ENCODE data around the gene PRPF40B. TPM values are rescaled to one million over a fixed set of nuclear protein-coding genes. Genes with fewer than 3 reads are reported as not detected.

Gene PRPF40B
- total RNA-seq, 2 experiments from 2014 or later = 4.7 to 6.5 TPM

GRCh38 chr12:49618576-49618975 is 4.8 kb upstream of the PRPF40B start:
- ChIA-PET POLR2A (no interaction called here), CTCF (interaction anchor here (1.7 kb wide), 1 partner anchor 18 kb away, joined by 4 read pairs; no protein-coding TSS in a partner anchor)
- ATAC-seq (ENCODE audit: poor library complexity) (no peak), DNase-seq (no peak)
- Mint-ChIP-seq H3K4me1 (ENCODE audit: low read depth) (peaks cover 20% of the 10 kb centered on the region), H3K36me3 (ENCODE audit: low read depth) (no peaks in the 10 kb centered on the region), H3K27ac (no peak overlapping the region), H3K9me3 (no peaks in the 10 kb centered on the region), H3K4me3 (no peak overlapping the region), H3K27me3 (peaks cover 11% of the 10 kb centered on the region)
- Histone ChIP-seq H3K27ac (ENCODE audit: low read depth in 1 of 2, low read length in 2 of 2) (no peak overlapping the region), H3K9me3 (ENCODE audit: control insufficient read depth in 1 of 2, insufficient read depth in 1 of 2, low read length in 2 of 2) (peaks cover 0 to 7% of the 10 kb centered on the region in 2 experiments), H3K27me3 (ENCODE audit: control insufficient read depth in 1 of 2, insufficient read depth in 2 of 2, low read length in 2 of 2) (no peaks in the 10 kb centered on the region), H3K4me3 (ENCODE audit: low read length) (no peak overlapping the region), H3K4me1 (ENCODE audit: insufficient read depth, low read length) (peaks cover 21% of the 10 kb centered on the region), H3K36me3 (ENCODE audit: insufficient read depth, low read length) (no peaks in the 10 kb centered on the region)
- no peak for TF ChIP-seq CTCF (IDR thresholded peaks at IDR 0.05)
- intact Hi-C loops (cut with DNase I, micrococcal nuclease) = loop anchor here in 1 of 2 experiments (5.0 kb wide), 1 partner anchor 36 kb away; no protein-coding TSS in a partner anchor

- Histone ChIP-seq H3K36me3 (ENCODE audit: insufficient read depth, low read length) (no peaks in the 10 kb centered on the region), H3K9me3 (ENCODE audit: control insufficient read depth in 1 of 2, insufficient read depth in 1 of 2, low read length in 2 of 2) (peaks cover 0 to 7% of the 10 kb centered on the region in 2 experiments), H3K4me3 (ENCODE audit: low read length) (no peak overlapping the region), H3K27ac (ENCODE audit: low read depth in 1 of 2, low read length in 2 of 2) (no peak overlapping the region), H3K27me3 (ENCODE audit: control insufficient read depth in 1 of 2, insufficient read depth in 2 of 2, low read length in 2 of 2) (no peaks in the 10 kb centered on the region), H3K4me1 (ENCODE audit: insufficient read depth, low read length) (peaks cover 28% of the 10 kb centered on the region)
- Mint-ChIP-seq H3K4me3 (no peak overlapping the region), H3K4me1 (ENCODE audit: low read depth) (peaks cover 24% of the 10 kb centered on the region), H3K9me3 (no peaks in the 10 kb centered on the region), H3K27me3 (peaks cover 9% of the 10 kb centered on the region), H3K27ac (no peak overlapping the region), H3K36me3 (ENCODE audit: low read depth) (no peaks in the 10 kb centered on the region)
- intact Hi-C loops (cut with DNase I, micrococcal nuclease) = loop anchor here in 1 of 2 experiments (5.0 kb wide), 1 partner anchor 37 kb away; no protein-coding TSS in a partner anchor
- ATAC-seq (ENCODE audit: poor library complexity) = no peak
- TF ChIP-seq CTCF (IDR thresholded peaks at IDR 0.05) = no peak
- POLR2A ChIA-PET = no interaction called here
- no peak for DNase-seq
- CTCF ChIA-PET = interaction anchor here (1.6 to 1.7 kb wide), 2 partner anchors 17 to 18 kb away, joined by 4 to 5 read pairs; no protein-coding TSS in a partner anchor
Observed at GRCh38 chr12:49619286-49619685, 4.1 kb upstream of the PRPF40B start.

GRCh38 chr12:49621651-49622500 is 1.5 kb upstream of the PRPF40B start:
- H3K27ac ChIP-seq (ENCODE audit: low read depth in 1 of 2, low read length in 2 of 2) = peak overlapping the region; percentile 58 to 66
- Mint-ChIP-seq H3K4me1 (ENCODE audit: low read depth) (peaks cover 30% of the 10 kb centered on the region), H3K36me3 (ENCODE audit: low read depth) (no peaks in the 10 kb centered on the region), H3K4me3 (peak overlapping the region; percentile 92), H3K9me3 (no peaks in the 10 kb centered on the region), H3K27me3 (peaks cover 6% of the 10 kb centered on the region), H3K27ac (peak overlapping the region; percentile 92)
- intact Hi-C loops (cut with DNase I, micrococcal nuclease) = loop anchor here (2.0 to 10.0 kb wide), 5 partner anchors 41 to 663 kb away; partner anchors contain the start of genes LIMA1 (in 1 of the 2) and NCKAP5L (in 1 of the 2)
- ChIA-PET CTCF (interaction anchor here (0.5 to 3.1 kb wide), 6 partner anchors 15 to 213 kb away, joined by 3 to 26 read pairs (median 8); partner anchors contain the start of genes FMNL3 and MCRS1), POLR2A (interaction anchor here (1.3 to 3.0 kb wide), 18 partner anchors 10 to 490 kb away, joined by 3 to 34 read pairs (median 7); partner anchors contain the start of genes BCDIN3D, COX14, FAM186B and FMNL3)
- no peaks in the 10 kb centered on the region for H3K36me3 ChIP-seq (ENCODE audit: insufficient read depth, low read length)
- peak overlapping the region; percentile 70 for H3K4me3 ChIP-seq (ENCODE audit: low read length)
- TF ChIP-seq CTCF (IDR thresholded peaks at IDR 0.05) = no peak
- H3K27me3 ChIP-seq (ENCODE audit: control insufficient read depth in 1 of 2, insufficient read depth in 2 of 2, low read length in 2 of 2) = no peaks in the 10 kb centered on the region
- ATAC-seq (ENCODE audit: poor library complexity) (no peak), DNase-seq (peak in 2 of 14 experiments; percentile 15 to 21)
- no peaks in the 10 kb centered on the region for H3K9me3 ChIP-seq (ENCODE audit: control insufficient read depth in 1 of 2, insufficient read depth in 1 of 2, low read length in 2 of 2)
- H3K4me1 ChIP-seq (ENCODE audit: insufficient read depth, low read length) = peaks cover 29% of the 10 kb centered on the region
